Suppressor macrophage treated with lipopolysaccharide for 4 hours (primary cell): Measurements from ENCODE around the gene SMOC2.

Experiments
- DNase-seq: peaks from one replicate; pipeline ENCODE4 v3.0.0-alpha.2; 2020

Gene SMOC2

GRCh38 chr6:168581236-168581635 is 140.3 kb downstream of the SMOC2 start:
- no peak for DNase-seq

- DNase-seq: no peak
These were observed 140.7 kb downstream of the SMOC2 start for GRCh38 chr6:168581706-168582105.

- DNase-seq: no peak
These were observed 141.6 kb downstream of the SMOC2 start for GRCh38 chr6:168582571-168582981.

- DNase-seq: no peak
These were observed 142.1 kb downstream of the SMOC2 start for GRCh38 chr6:168583126-168583525.

GRCh38 chr6:168583821-168584220 is 142.8 kb downstream of the SMOC2 start:
- no peak for DNase-seq

GRCh38 chr6:168584249-168584648 is 143.3 kb downstream of the SMOC2 start:
- DNase-seq: no peak

- DNase-seq: no peak
These were observed 143.7 kb downstream of the SMOC2 start for GRCh38 chr6:168584671-168585070.

GRCh38 chr6:168585441-168585840 is 144.5 kb downstream of the SMOC2 start:
- DNase-seq: no peak

- DNase-seq: no peak
These were observed 148.3 kb downstream of the SMOC2 start for GRCh38 chr6:168589275-168589674.

- DNase-seq: no peak
These were observed 149.4 kb downstream of the SMOC2 start for GRCh38 chr6:168590406-168590805.

- no peak for DNase-seq
These were observed 155.4 kb downstream of the SMOC2 start for GRCh38 chr6:168596344-168596743.

GRCh38 chr6:168597471-168597875 is 156.5 kb downstream of the SMOC2 start:
- DNase-seq: no peak

GRCh38 chr6:168598251-168599117 is 157.5 kb downstream of the SMOC2 start:
- no peak for DNase-seq

GRCh38 chr6:168599118-168599494 is 158.1 kb downstream of the SMOC2 start:
- DNase-seq: no peak

GRCh38 chr6:168599769-168600330 is 158.9 kb downstream of the SMOC2 start:
- DNase-seq: no peak

- DNase-seq: no peak
These were observed 159.4 kb downstream of the SMOC2 start for GRCh38 chr6:168600381-168600780.

- DNase-seq: no peak
These were observed 160.1 kb downstream of the SMOC2 start for GRCh38 chr6:168601111-168601510.

GRCh38 chr6:168601546-168601945 is 160.6 kb downstream of the SMOC2 start:
- DNase-seq: no peak

- no peak for DNase-seq
These were observed 161.6 kb downstream of the SMOC2 start for GRCh38 chr6:168602576-168602975.

GRCh38 chr6:168603234-168603633 is 162.2 kb downstream of the SMOC2 start:
- no peak for DNase-seq

- no peak for DNase-seq
These were observed 165.0 kb downstream of the SMOC2 start for GRCh38 chr6:168605964-168606363.

GRCh38 chr6:168606722-168607121 is 165.7 kb downstream of the SMOC2 start:
- no peak for DNase-seq

- no peak for DNase-seq
These were observed 166.5 kb downstream of the SMOC2 start for GRCh38 chr6:168607272-168608112.

GRCh38 chr6:168608113-168608400 is 167.1 kb downstream of the SMOC2 start:
- no peak for DNase-seq
